Iris pigment epithelial cell (primary cell): ENCODE measurements around the gene PRCP.

Experiments used
- DNase-seq: peaks from one replicate; pipeline ENCODE4 v3.0.0-alpha.2; 2011; ENCODE audit warnings: low read depth

Gene PRCP

GRCh38 chr11:82829101-82829500 is 71.1 kb downstream of the PRCP start:
- no peak for DNase-seq

GRCh38 chr11:82828472-82828871 is 71.8 kb downstream of the PRCP start:
- DNase-seq, result no peak

- no peak for DNase-seq
These were observed 73.7 kb downstream of the PRCP start for GRCh38 chr11:82826526-82826925.

GRCh38 chr11:82823647-82824619 is 76.3 kb downstream of the PRCP start:
- DNase-seq, result no peak

GRCh38 chr11:82818409-82819043 is 81.7 kb downstream of the PRCP start:
- DNase-seq, result no peak

GRCh38 chr11:82815406-82815805 is 84.8 kb downstream of the PRCP start:
- DNase-seq, result no peak

- no peak for DNase-seq
These were observed 85.9 kb downstream of the PRCP start for GRCh38 chr11:82814379-82814778.

- no peak for DNase-seq
These were observed 88.9 kb downstream of the PRCP start for GRCh38 chr11:82811369-82811768.

- no peak for DNase-seq
These were observed 89.5 kb downstream of the PRCP start for GRCh38 chr11:82810738-82811137.

- peak; percentile 9 for DNase-seq
These were observed 89.9 kb downstream of the PRCP start for GRCh38 chr11:82810326-82810725.

- DNase-seq, result no peak
These were observed 92.6 kb downstream of the PRCP start for GRCh38 chr11:82807646-82808045.

GRCh38 chr11:82802710-82803109 is 97.5 kb downstream of the PRCP start:
- no peak for DNase-seq

- DNase-seq, result no peak
These were observed 103.0 kb downstream of the PRCP start for GRCh38 chr11:82796998-82797961.

- DNase-seq, result no peak
These were observed 105.7 kb downstream of the PRCP start for GRCh38 chr11:82794490-82794889.

- DNase-seq, result no peak
These were observed 107.2 kb downstream of the PRCP start for GRCh38 chr11:82792822-82793569.

- DNase-seq, result no peak
These were observed 107.9 kb downstream of the PRCP start for GRCh38 chr11:82792319-82792718.

GRCh38 chr11:82791779-82792178 is 108.5 kb downstream of the PRCP start:
- no peak for DNase-seq

GRCh38 chr11:82790723-82791484 is 109.3 kb downstream of the PRCP start:
- DNase-seq, result no peak

GRCh38 chr11:82787981-82788380 is 112.2 kb downstream of the PRCP start:
- DNase-seq, result no peak

GRCh38 chr11:82786836-82787235 is 113.4 kb downstream of the PRCP start:
- no peak for DNase-seq

GRCh38 chr11:82786001-82786400 is 114.2 kb downstream of the PRCP start:
- DNase-seq, result no peak
